ENCODE data around the gene UQCRC1.

UQCRC1 gene

DNA sequence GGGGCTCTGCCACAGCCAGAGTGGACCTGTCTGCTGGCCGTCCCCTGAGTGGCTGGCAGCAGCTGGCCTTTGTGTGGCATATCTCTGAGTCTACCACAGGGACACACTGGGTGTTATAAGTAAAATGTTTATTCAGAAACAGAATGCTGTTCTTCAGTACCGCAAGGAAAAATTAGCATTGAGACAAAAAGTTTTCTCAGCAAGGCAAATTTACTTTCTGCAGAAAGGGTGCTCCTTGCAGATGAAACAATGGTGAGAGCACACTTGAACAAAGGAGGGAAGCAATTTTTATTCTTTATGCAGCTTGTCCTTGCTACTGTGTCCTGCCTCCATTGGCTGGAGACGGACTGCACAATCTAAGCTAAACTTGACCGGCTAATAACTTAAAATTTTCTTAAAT is 8.1 kb upstream of the UQCRC1 start:
- H3K4me3 ChIP-seq (replicated peaks; ENCODE audit: low read depth, low read length): no peak overlapping the region
- DNase-seq (ENCODE audit: extremely low read depth, low read depth): no peak
- TF ChIP-seq, protein P1, sequence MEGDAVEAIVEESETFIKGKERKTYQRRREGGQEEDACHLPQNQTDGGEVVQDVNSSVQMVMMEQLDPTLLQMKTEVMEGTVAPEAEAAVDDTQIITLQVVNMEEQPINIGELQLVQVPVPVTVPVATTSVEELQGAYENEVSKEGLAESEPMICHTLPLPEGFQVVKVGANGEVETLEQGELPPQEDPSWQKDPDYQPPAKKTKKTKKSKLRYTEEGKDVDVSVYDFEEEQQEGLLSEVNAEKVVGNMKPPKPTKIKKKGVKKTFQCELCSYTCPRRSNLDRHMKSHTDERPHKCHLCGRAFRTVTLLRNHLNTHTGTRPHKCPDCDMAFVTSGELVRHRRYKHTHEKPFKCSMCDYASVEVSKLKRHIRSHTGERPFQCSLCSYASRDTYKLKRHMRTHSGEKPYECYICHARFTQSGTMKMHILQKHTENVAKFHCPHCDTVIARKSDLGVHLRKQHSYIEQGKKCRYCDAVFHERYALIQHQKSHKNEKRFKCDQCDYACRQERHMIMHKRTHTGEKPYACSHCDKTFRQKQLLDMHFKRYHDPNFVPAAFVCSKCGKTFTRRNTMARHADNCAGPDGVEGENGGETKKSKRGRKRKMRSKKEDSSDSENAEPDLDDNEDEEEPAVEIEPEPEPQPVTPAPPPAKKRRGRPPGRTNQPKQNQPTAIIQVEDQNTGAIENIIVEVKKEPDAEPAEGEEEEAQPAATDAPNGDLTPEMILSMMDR (IDR thresholded peaks at IDR 0.05; ENCODE audit: low read depth, low read length, missing control alignments): no peak

DNA sequence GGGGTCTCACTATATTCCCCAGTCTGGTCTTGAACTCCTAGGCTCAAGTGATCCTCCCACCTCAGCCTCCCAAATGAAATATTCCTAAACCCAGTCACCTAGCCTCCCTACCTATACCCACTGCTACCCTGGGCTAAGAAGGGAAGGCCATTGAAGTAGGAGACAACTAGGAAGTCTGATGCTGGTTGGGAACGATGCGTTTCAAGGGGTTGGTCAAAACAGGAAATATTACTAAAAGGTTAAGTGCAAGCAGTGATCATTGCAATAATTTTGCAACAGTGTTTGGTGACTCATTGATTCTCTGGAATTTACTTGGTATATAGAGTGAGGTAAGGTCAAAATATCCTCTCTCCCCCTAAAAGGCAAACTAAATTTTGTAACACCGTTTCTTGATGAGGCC is 4.6 kb upstream of the UQCRC1 start:
- no peak for DNase-seq (ENCODE audit: extremely low read depth, low read depth)
- H3K4me3 ChIP-seq (replicated peaks; ENCODE audit: low read depth, low read length): no peak overlapping the region
- TF ChIP-seq, protein P1 (IDR thresholded peaks at IDR 0.05; ENCODE audit: low read depth, low read length, missing control alignments): no peak

DNA sequence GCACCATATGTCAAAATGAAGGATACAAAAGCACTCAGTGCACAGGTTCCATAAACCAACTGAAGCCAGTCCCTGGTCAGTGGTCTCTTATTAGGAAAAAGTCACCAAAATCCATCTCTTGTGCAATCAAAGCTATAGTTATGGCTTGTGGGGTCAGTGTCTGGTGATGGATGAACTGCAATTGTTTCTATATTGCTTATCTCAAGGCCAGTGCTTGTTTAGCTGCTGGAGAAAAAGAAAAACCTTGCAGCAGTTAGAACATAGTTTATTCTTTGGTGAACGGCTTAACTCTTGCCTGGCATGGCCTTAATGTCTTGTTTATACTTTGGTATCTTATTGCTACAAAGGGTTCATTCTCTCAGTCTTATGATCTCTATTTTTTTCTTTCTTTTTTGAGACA is 2.9 kb upstream of the UQCRC1 start:
- DNase-seq (ENCODE audit: extremely low read depth, low read depth): no peak
- TF ChIP-seq, protein P1 (IDR thresholded peaks at IDR 0.05; ENCODE audit: low read depth, low read length, missing control alignments): no peak
- H3K4me3 ChIP-seq (replicated peaks; ENCODE audit: low read depth, low read length): no peak overlapping the region

DNA sequence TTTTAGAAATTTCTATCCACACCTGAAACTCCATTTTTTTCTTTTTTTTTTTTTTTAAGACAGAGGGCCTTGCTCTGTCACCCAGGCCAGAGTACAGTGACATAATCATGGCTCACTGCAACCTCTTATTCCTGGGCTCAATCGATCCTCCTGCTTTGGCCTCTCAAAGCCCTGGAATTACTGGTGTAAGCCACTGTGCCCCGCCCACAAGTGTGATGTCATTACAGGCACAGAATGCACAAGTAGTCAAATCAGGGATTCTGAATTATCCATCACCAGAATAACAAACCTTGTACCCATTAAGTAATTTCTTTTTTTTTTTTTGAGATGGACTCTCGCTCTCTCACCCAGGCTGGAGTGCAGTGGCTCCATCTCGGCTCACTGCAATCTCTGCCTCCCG is 1.9 kb downstream of the UQCRC1 start:
- no peak for DNase-seq (ENCODE audit: extremely low read depth, low read depth)
- TF ChIP-seq, protein P1 (IDR thresholded peaks at IDR 0.05; ENCODE audit: low read depth, low read length, missing control alignments): no peak
- H3K4me3 ChIP-seq (replicated peaks; ENCODE audit: low read depth, low read length): no peak overlapping the region

DNA sequence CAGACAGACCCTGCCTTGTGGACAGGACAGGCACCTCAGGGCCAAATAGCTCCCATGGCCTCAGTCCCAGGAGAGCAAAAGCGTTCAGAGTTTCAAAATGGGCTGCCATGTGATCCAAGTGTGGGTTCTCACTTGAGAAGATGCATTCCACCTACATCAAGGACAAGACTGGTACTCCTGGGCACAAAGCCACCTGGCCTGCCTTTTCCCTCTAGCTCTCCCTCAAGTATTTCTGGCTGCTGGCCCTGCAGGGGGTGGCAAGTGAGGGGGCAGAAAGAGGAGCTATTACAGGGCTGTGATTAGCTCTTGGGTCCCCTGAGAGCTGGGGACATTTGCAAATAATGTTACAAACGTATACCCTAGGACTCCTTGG is 7.8 kb downstream of the UQCRC1 start:
- H3K4me3 ChIP-seq (replicated peaks; ENCODE audit: low read depth, low read length): no peak overlapping the region
- no peak for DNase-seq (ENCODE audit: extremely low read depth, low read depth)
- TF ChIP-seq, protein P1 (IDR thresholded peaks at IDR 0.05; ENCODE audit: low read depth, low read length, missing control alignments): no peak

DNA sequence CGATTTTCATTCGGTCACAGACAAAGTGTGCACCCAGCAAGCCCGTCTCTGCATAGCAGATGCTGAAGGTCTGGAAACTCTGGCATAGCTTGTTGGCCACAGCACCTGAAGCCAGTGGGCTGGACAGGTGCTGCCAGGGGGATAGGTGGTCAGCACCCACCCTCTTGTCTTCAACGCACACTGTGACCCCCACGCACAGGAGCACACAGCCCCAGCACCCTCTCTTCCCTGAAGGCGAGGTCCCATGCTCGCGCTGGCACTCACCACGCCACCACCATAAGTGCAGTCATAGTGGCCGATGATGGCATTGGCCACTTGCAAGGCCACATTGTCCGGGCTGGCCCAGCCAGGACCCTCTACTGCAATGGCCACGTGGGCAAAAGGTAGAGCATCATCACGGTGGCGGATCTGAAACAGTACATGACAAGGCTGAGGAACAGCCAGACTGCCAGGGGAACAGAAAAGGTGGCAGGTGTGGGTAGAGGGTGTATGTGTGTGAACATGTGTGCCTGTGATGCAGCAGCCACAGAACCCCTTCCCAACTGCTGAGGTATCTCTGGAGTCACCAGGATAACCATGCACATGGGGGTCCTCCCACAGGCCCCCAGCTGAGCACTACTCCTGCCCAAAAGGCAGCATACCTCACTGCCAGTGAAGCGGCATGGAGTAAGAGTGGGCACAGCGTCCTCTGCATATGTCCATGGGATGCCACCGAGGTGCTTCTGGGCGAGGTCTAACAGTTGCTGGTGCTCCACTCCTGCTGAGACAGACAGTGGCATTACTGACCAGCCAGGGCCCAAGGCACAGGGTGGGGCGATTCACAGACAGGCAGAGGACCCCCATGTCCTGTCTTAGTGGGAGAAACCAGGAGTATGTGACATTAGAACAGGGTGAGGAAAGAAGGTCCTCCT is 8.5 kb downstream of the UQCRC1 start:
- no peak for DNase-seq (ENCODE audit: extremely low read depth, low read depth)
- TF ChIP-seq, protein P1 (IDR thresholded peaks at IDR 0.05; ENCODE audit: low read depth, low read length, missing control alignments): no peak
- no peak overlapping the region for H3K4me3 ChIP-seq (replicated peaks; ENCODE audit: low read depth, low read length)
